ENCODE results near the gene NPLOC4. TPM values are rescaled to one million over a fixed set of nuclear protein-coding genes. Genes with fewer than 3 reads are reported as not detected.

NPLOC4 gene
- total and polyA plus RNA-seq, 2 donors (not counting 1 experiment from before 2014, with no cell fraction given) = 70.2 to 101 TPM

DNA sequence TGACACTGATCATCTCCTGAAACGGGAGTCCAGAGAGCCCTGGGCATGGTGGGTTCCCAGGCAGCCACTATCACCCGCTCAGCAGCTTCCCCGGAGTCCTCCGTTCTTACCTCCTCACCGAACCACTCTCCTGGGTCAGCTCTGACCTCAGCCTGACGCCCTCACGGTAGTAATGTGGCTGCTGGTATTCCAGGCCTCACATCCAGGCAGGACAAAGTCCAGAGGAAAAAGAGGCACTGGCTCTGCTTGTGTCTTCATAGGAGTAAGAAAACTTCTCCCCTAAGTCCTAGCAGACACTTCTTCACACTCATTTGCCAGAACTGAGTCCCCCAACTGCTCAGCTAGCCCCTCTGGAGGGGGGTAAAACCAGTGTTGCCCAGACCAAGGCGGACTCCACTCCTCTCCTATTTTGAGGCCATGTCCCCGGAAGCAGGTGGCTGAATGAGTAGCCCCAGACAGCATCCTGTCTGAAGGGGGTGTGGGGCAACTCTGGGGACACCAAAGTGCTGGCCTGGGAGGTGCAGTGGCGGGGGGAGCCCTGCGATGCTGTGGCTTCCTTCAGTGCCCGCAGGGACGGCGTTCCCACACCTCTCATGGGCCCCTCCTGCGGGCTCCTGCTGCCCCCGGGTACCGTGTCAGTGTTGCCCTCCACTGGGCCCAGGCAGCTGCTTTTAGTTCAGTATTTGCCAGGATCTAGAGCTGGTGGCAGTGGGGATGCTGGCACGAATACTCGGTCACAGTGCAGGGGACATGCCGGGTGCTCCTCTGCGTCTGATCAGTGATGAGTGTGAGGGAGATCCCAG is 103.4 kb downstream of the NPLOC4 start:
- DNase-seq (no peak), ATAC-seq (ENCODE audit: low read depth) (no peak)
- Mint-ChIP-seq H3K4me3 (no peak overlapping the region), H3K27ac (no peak overlapping the region), H3K4me1 (peaks cover 14% of the 10 kb centered on the region), H3K9me3 (ENCODE audit: insufficient read depth) (no peaks in the 10 kb centered on the region), H3K27me3 (peaks cover 7% of the 10 kb centered on the region)
- H3K9ac ChIP-seq (ENCODE audit: low read length) = no peak overlapping the region
- no peak overlapping the region for H3K27ac ChIP-seq (ENCODE audit: low read length in 2 of 2)
- H3K79me2 ChIP-seq (ENCODE audit: control insufficient read depth, insufficient read depth, low read length) = peaks cover 3% of the 10 kb centered on the region
- peaks cover 27% of the 10 kb centered on the region for H4K20me1 ChIP-seq (ENCODE audit: control insufficient read depth, insufficient read depth, low read length, poor library complexity, severe bottlenecking)
- ChIA-PET POLR2A (interaction anchor here (0.6 kb wide), 2 partner anchors 16 kb away, joined by 5 read pairs; no protein-coding TSS in a partner anchor), CTCF (no interaction called here)
- H3K36me3 ChIP-seq (replicated peaks in 1 of 2; ENCODE audit: control extremely low read depth in 1 of 2, control insufficient read depth in 1 of 2, extremely low read depth in 1 of 2, insufficient read depth in 2 of 2, low read length in 1 of 2) = peaks cover 0 to 2% of the 10 kb centered on the region in 2 experiments
- H2AFZ ChIP-seq (ENCODE audit: insufficient read depth, low read depth, low read length, poor library complexity, severe bottlenecking) = no peak overlapping the region
- no peak overlapping the region for H3K4me3 ChIP-seq (ENCODE audit: control extremely low read depth in 1 of 5, extremely low read depth in 1 of 5, insufficient read depth in 1 of 5, low read depth in 2 of 5, low read length in 4 of 5)
- 48% methylated on average over 21 of the region's 21 CpGs for WGBS (ENCODE audit: insufficient coverage)
- no peak for TF ChIP-seq EZH2 (IDR thresholded peaks at IDR 0.05; ENCODE audit: borderline replicate concordance, insufficient read depth, low read depth, low read length, poor library complexity, severe bottlenecking)
- TF ChIP-seq, protein P1, sequence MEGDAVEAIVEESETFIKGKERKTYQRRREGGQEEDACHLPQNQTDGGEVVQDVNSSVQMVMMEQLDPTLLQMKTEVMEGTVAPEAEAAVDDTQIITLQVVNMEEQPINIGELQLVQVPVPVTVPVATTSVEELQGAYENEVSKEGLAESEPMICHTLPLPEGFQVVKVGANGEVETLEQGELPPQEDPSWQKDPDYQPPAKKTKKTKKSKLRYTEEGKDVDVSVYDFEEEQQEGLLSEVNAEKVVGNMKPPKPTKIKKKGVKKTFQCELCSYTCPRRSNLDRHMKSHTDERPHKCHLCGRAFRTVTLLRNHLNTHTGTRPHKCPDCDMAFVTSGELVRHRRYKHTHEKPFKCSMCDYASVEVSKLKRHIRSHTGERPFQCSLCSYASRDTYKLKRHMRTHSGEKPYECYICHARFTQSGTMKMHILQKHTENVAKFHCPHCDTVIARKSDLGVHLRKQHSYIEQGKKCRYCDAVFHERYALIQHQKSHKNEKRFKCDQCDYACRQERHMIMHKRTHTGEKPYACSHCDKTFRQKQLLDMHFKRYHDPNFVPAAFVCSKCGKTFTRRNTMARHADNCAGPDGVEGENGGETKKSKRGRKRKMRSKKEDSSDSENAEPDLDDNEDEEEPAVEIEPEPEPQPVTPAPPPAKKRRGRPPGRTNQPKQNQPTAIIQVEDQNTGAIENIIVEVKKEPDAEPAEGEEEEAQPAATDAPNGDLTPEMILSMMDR (IDR thresholded peaks at IDR 0.05) = no peak
- H3K4me2 ChIP-seq (replicated peaks; ENCODE audit: low read depth, low read length, poor library complexity, severe bottlenecking) = no peak overlapping the region
- H3K9me3 ChIP-seq (ENCODE audit: control extremely low read depth in 1 of 3, control insufficient read depth in 2 of 3, insufficient read depth in 1 of 3, low read length in 2 of 3) = peaks cover 0 to 11% (median 0%) of the 10 kb centered on the region in 3 donors
- intact Hi-C loops (cut with micrococcal nuclease) = no loop called here
- H3K27me3 ChIP-seq (replicated peaks in 1 of 4; ENCODE audit: control extremely low read depth in 1 of 4, control insufficient read depth in 3 of 4, insufficient read depth in 4 of 4, low read length in 3 of 4) = peaks cover 0 to 36% (median 10%) of the 10 kb centered on the region in 4 experiments
- peaks cover 21 to 36% of the 10 kb centered on the region in 2 donors for H3K4me1 ChIP-seq (ENCODE audit: control insufficient read depth in 2 of 2, insufficient read depth in 2 of 2, low read length in 2 of 2)
